Panc1 (cell line): ENCODE data around the gene CYP21A2. TPM values are rescaled to one million over a fixed set of nuclear protein-coding genes. Genes with fewer than 3 reads are reported as not detected.

Source experiments
- ATAC-seq: fragments of 200-7000 bp; cut with Tn5 transposase; 2 replicates; pipeline ENCODE4 v1.9.1; 2020; ENCODE audit warnings: mild to moderate bottlenecking, moderate library complexity
- BruUV-seq: library from RNA; stranded (reverse); fragments of 400-500 nt; replicated peaks from 2 replicates; lab custom pipeline; 2021; lab: Mats Ljungman, UMichigan
- CTCF ChIA-PET: fragments of 300-600 bp; sonication (Branson Sonifier 250); formaldehyde crosslinking; loops from one replicate; lab custom pipeline; 2022; ENCODE audit warnings: antibody characterized with exemption; lab: Charles Lee
- POLR2A ChIA-PET: fragments of 300-600 bp; sonication (Branson Sonifier 250); formaldehyde crosslinking; loops from one replicate; lab custom pipeline; 2022; ENCODE audit warnings: antibody characterized with exemption; lab: Charles Lee
- DNase-seq: peaks from one replicate; pipeline ENCODE4 v3.0.0-alpha.2; 2010; ENCODE audit warnings: low read depth, low spot score
- H3K27ac ChIP-seq: 2 replicates; pipeline ENCODE4 v1.5.1; 2011; ENCODE audit warnings: mild to moderate bottlenecking, low read length, inconsistent platforms
- H3K27me3 ChIP-seq: fragments of 200-500 bp; sonication (Bioruptor generic); 2 replicates; pipeline ENCODE4 v1.6.0; 2014; ENCODE audit warnings: low read length, inconsistent platforms; ENCODE audit not compliant: control insufficient read depth, insufficient read depth
- H3K36me3 ChIP-seq: fragments of 200-500 bp; sonication (Bioruptor generic); 2 replicates; pipeline ENCODE4 v1.5.1; 2014; ENCODE audit warnings: inconsistent platforms, mild to moderate bottlenecking, low read length, moderate library complexity; ENCODE audit not compliant: control insufficient read depth, insufficient read depth
- H3K4me1 ChIP-seq: 2 replicates; pipeline ENCODE4 v1.5.1; 2011; ENCODE audit warnings: inconsistent platforms, mild to moderate bottlenecking, low read length, moderate library complexity; ENCODE audit not compliant: control insufficient read depth, insufficient read depth
- H3K4me3 ChIP-seq, 2 experiments: 2 replicates each; pipeline ENCODE4 v1.5.1; 2011 to 2012; ENCODE audit warnings: low read depth in 2 of 2, low read length in 2 of 2, mild to moderate bottlenecking in 2 of 2, inconsistent platforms in 1 of 2, moderate library complexity in 1 of 2
- H3K9me3 ChIP-seq: fragments of 200-500 bp; sonication (Bioruptor generic); 2 replicates; pipeline ENCODE4 v1.5.1; 2014; ENCODE audit warnings: low read depth, mild to moderate bottlenecking, inconsistent platforms, low read length, moderate library complexity; ENCODE audit not compliant: control insufficient read depth, insufficient read depth
- CTCF ChIP-seq: fragments of 450-650 bp; IDR thresholded peaks from 2 replicates; pipeline ENCODE4 v1.5.1; 2017; ENCODE audit warnings: mild to moderate bottlenecking
- POLR2AphosphoS5 ChIP-seq: IDR thresholded peaks from 2 replicates; pipeline ENCODE4 v1.6.1; 2012; ENCODE audit warnings: mild to moderate bottlenecking, low read depth, low read length, moderate library complexity
- REST ChIP-seq, 2 experiments: IDR thresholded peaks; 2 replicates each; pipeline ENCODE4 v1.6.1; 2011 to 2012; ENCODE audit warnings: low read depth in 2 of 2, control low read depth in 1 of 2, low read length in 1 of 2, mild to moderate bottlenecking in 1 of 2, moderate library complexity in 1 of 2; ENCODE audit not compliant: insufficient read depth in 1 of 2
- SIN3A ChIP-seq: IDR thresholded peaks from 2 replicates; pipeline ENCODE4 v1.6.1; 2012; ENCODE audit warnings: low read depth, mild to moderate bottlenecking, low read length, moderate library complexity, borderline replicate concordance; ENCODE audit not compliant: insufficient read depth
- TCF7L2 ChIP-seq: IDR thresholded peaks from 2 replicates; pipeline ENCODE4 v1.6.1; 2011; ENCODE audit warnings: mild to moderate bottlenecking, low read depth, low read length, inconsistent platforms
- in situ Hi-C: cut with HindIII; loops from 2 replicates; pipeline ENCODE4 v1.10.0; 2016; ENCODE audit warnings: low sequenced_read_pairs, low pct_unique_long_range_greater_than_20kb
- intact Hi-C: fragments of 100-400 bp; cut with micrococcal nuclease; formaldehyde crosslinking; loops from one replicate; pipeline ENCODE4 v1.10.0; 2022; ENCODE audit not compliant: unreplicated experiment
- total RNA-seq: library from RNA; stranded (reverse); gene quantifications from one replicate; pipeline ENCODE4 v1.2.1, GENCODE V29; 2021; ENCODE audit not compliant: unreplicated experiment

Gene CYP21A2
- total RNA-seq, 1 experiment from 2014 or later: 1.1 TPM

- intact Hi-C loops: no loop called here
- no peak for TF ChIP-seq REST (IDR thresholded peaks at IDR 0.05; ENCODE audit: insufficient read depth in 1 of 2, low read depth in 2 of 2, low read length in 1 of 2)
- no peak for TF ChIP-seq TCF7L2
- TF ChIP-seq SIN3A: no peak
- TF ChIP-seq CTCF: no peak
- POLR2A ChIA-PET: interaction anchor here (0.6 kb wide), 1 partner anchor 150 kb away, joined by 4 read pairs; no protein-coding TSS in a partner anchor
These were observed 8.4 kb downstream of the CYP21A2 start for GRCh38 chr6:32046450-32047083.

GRCh38 chr6:32047084-32047478 is 8.9 kb downstream of the CYP21A2 start:
- CTCF ChIA-PET: no interaction called here
- intact Hi-C loops: no loop called here
- ATAC-seq: no peak

More at GRCh38 chr6:32046450-32047083, 8.4 kb downstream of the CYP21A2 start:
- in situ Hi-C loops: no loop called here
- Histone ChIP-seq H3K9me3 (no peaks in the 10 kb centered on the region), H3K36me3 (no peaks in the 10 kb centered on the region), H3K4me3 (no peak overlapping the region), H3K27ac (no peak overlapping the region), H3K4me1 (no peaks in the 10 kb centered on the region), H3K27me3 (no peaks in the 10 kb centered on the region)
- BruUV-seq: no TSS peak
- ATAC-seq (no peak), DNase-seq (no peak)
- CTCF ChIA-PET: interaction anchor here (0.5 kb wide), 1 partner anchor 70 kb away, joined by 3 read pairs; no protein-coding TSS in a partner anchor

More at GRCh38 chr6:32047084-32047478, 8.9 kb downstream of the CYP21A2 start:
- in situ Hi-C loops: no loop called here
- no peak overlapping the region for H3K27ac ChIP-seq
- no peaks in the 10 kb centered on the region for H3K27me3 ChIP-seq
- no peak for DNase-seq
- H3K4me3 ChIP-seq: no peak overlapping the region
- BruUV-seq: no TSS peak
- H3K36me3 ChIP-seq: no peaks in the 10 kb centered on the region
- H3K9me3 ChIP-seq: no peaks in the 10 kb centered on the region
- POLR2A ChIA-PET: no interaction called here
- TF ChIP-seq CTCF (no peak), SIN3A (no peak), POLR2AphosphoS5 (no peak), REST (IDR thresholded peaks at IDR 0.05; ENCODE audit: insufficient read depth in 1 of 2, low read depth in 2 of 2, low read length in 1 of 2) (no peak), TCF7L2 (no peak)
- H3K4me1 ChIP-seq: no peaks in the 10 kb centered on the region
